Hepatocyte (in vitro differentiated cells): Measurements from ENCODE around the gene FAU.

Experiments used
- EZH2 ChIP-seq: fragments of 200-600 bp; sonication (generic); IDR thresholded peaks from 2 replicates; pipeline ENCODE4 v1.6.1; 2016; ENCODE audit warnings: antibody characterized with exemption, mild to moderate bottlenecking, borderline replicate concordance
- TF ChIP-seq, protein P1 (sequence below): fragments of 200-600 bp; sonication (generic); IDR thresholded peaks from 2 replicates; pipeline ENCODE4 v1.5.1; 2016; ENCODE audit warnings: antibody characterized with exemption, mild to moderate bottlenecking; ENCODE audit not compliant: poor library complexity

- TF ChIP-seq, protein P1, sequence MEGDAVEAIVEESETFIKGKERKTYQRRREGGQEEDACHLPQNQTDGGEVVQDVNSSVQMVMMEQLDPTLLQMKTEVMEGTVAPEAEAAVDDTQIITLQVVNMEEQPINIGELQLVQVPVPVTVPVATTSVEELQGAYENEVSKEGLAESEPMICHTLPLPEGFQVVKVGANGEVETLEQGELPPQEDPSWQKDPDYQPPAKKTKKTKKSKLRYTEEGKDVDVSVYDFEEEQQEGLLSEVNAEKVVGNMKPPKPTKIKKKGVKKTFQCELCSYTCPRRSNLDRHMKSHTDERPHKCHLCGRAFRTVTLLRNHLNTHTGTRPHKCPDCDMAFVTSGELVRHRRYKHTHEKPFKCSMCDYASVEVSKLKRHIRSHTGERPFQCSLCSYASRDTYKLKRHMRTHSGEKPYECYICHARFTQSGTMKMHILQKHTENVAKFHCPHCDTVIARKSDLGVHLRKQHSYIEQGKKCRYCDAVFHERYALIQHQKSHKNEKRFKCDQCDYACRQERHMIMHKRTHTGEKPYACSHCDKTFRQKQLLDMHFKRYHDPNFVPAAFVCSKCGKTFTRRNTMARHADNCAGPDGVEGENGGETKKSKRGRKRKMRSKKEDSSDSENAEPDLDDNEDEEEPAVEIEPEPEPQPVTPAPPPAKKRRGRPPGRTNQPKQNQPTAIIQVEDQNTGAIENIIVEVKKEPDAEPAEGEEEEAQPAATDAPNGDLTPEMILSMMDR, result no peak
- TF ChIP-seq EZH2, result no peak
Measured at GRCh38 chr11:65114538-65115171, 7.3 kb downstream of the FAU start.
